HG02938 (cell line): ENCODE results near the gene IVD.
"Not testable (repeated sequence)": the region's sequence is repeated elsewhere in the genome, so short reads cannot be mapped to it uniquely, and the experiment has no call there.

ENCODE experiments used
- ATAC-seq: cut with Tn5 transposase; IDR thresholded peaks from one replicate; pipeline ENCODE4 v1.9.1; 2021; ENCODE audit warnings: mild to moderate bottlenecking, moderate library complexity; ENCODE audit not compliant: unreplicated experiment

Gene IVD

DNA sequence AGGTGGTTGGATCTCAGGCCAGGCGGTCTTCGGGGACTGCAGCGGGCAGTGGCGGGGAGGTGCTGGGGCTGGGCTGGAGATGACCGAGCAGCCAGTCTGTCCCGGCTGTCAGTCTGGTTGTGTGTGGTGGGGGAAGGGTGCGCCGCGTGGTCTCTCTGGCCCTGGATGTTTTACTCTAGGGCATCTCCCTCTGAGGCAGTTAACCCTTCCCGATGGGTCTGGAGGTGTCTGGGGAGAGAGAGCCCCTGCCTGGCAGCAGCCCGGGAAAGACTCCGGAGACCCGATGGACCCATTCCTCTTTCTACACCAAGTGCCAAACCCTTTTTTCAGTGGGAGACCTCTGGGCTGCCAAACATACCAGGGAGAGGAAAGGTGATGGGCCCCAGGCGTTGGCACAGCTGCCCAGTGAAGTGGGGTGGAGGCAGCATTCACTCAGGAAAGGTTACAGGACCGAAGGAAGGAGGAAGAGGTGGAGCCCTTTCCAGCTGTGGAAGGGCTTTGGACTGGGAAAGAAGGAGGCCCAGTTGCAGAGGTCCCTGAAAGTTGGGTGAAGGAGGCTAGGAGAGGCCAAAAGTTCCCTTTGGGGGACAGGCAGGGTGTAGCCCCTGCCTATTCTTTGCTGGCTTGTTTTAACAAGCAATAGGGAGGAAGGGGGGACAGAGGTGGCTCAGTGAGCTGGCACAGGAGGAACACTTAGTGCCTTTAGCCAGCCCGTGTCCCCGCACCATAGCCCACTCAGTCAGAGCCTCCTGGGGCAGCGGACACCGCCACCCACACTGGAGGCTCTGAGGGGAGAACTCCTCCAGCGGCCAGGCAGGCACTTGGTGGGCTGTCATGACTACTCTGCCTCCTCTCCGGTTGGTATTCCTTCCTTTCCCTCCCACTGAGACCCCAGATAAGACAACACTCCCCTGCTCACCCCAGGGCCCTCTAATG is 32.4 kb downstream of the IVD start:
- no peak for ATAC-seq

- ATAC-seq = no peak
These were observed 33.1 kb downstream of the IVD start for GRCh38 chr15:40438712-40439111.

DNA sequence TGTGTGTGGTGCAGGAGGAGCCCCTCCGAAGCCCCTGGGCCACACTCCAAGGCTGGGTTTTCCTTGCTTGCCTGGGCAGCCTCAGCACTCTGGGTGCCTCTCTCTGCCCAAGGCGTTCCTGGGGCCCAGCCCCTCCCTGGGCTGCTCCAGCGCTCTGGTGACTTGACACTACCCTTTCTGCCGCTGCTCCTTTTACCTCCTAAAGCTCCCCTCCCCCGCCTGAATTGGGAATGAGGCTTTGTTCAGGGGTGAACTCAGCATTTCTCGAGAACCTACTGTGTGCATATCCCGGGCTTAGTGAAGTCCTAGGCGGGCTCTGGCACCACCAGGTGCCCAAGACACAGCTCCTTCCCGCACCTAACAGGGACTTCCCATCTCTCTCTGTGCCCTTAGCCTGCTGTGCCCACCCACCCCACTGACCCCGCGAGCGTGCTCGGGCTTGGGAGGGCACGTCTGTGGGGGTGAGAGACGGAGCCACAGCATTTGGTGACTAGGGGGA is 33.9 kb downstream of the IVD start:
- no peak for ATAC-seq

GRCh38 chr15:40439960-40440742 is 34.6 kb downstream of the IVD start:
- ATAC-seq = no peak

GRCh38 chr15:40440743-40441564 is 35.4 kb downstream of the IVD start, which contains the start of gene BAHD1:
Gene BAHD1, plus strand, starts transcription at chr15:40440953. Its CDS starts 17,512 bp downstream, at chr15:40458465.
- ATAC-seq = peak; percentile 83

- ATAC-seq = no peak
These were observed 36.3 kb downstream of the IVD start for GRCh38 chr15:40441565-40442531.

- ATAC-seq = no peak
These were observed 37.7 kb downstream of the IVD start for GRCh38 chr15:40443255-40443654.

GRCh38 chr15:40443846-40444245 is 38.3 kb downstream of the IVD start:
- ATAC-seq = no peak

DNA sequence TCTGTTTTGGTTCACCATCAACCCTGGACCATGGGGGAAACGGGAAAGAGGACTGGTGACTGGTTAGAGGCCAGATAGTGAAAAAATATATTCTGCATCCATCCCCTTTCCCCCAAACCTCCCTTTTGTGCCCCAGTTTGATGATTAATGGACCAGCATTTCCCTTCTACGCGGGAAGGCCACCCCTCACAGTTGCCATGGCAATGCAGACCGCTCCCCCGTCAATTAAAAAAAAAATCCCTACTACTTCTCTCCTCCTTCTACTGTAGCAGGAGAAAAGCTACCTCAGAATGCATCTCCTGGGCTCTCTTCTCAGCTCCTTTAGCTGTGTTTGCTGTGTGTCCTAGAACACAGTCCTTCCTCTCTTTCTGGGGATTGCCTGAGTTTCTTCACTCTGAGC is 39.1 kb downstream of the IVD start:
- ATAC-seq = no peak

DNA sequence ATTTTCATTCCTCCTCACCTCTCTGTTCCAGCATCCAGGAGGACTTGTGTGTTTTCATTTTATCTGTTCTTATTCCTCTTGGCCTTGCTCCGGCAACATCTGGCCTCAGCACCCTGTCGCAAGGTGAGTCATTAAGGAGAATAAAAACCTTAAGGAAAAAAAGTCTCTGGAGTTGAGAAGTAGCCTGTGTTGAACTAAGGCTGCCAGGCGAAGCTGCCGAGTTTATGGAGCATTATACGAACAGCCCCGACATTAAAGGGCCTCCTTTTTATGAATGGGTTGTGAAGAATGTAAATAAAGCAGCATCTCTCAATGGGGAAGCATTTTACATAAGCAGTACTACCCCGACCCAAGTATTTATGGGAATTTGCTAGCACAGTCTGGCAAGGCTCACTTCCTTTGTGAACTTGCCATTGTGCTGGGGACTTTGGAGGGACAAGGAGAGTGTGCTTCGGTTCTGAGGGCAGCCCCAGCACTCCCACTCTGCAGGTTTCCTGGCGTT is 39.9 kb downstream of the IVD start:
- ATAC-seq = no peak

DNA sequence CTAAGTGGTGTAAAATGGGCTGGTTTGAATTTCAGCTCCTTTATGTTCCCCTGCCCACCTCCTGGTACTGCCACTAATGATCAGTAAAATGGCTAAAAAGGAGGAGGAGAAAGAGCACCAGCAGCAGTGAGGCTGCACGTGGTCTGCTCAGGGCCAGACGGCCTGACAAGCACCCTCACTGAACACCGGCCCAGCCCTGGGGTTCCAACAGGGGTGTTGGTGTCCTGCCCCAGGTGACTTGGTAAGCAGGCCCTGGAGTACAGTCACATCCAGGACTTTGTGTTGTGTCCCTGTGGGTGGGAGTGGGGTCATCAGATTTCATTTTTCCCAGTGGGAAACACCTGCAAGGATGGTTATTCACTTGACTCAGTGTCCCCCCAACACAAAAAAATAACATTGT is 40.5 kb downstream of the IVD start:
- ATAC-seq = no peak

- no peak for ATAC-seq
These were observed 42.8 kb downstream of the IVD start for GRCh38 chr15:40448354-40448753.

GRCh38 chr15:40449275-40449674 is 43.7 kb downstream of the IVD start:
- ATAC-seq = no peak

GRCh38 chr15:40450047-40450446 is 44.5 kb downstream of the IVD start:
- ATAC-seq = no peak

DNA sequence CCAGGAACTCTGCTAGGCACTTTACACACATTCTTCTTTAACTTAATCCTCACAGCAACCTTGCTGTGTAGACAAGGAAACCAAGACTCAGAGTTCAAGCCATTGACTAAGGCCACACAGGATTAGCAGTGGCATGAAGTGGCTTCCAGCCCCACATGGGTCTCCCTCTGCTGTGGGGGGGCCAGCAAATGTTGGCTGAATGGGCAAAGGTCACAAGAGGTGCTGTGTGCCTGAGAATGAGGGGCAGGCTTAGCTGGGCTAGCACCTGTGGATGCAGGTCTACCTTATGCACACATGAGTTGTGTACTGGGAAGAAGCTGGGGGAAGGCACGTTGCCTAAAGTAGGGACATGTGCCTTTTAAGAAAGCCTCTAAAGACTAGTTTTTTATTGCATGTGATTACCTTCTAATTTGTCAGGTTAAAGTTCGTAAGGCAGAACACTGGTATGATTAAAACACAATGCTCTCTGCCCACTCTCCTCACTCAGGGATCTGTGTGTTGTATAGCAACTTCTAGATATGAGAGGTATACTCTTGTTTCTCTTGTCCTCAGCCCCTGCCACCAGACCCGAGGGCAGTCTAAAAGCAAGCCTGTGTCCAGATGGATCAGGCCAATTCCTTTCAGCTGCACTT is 46.0 kb downstream of the IVD start:
- no peak for ATAC-seq

DNA sequence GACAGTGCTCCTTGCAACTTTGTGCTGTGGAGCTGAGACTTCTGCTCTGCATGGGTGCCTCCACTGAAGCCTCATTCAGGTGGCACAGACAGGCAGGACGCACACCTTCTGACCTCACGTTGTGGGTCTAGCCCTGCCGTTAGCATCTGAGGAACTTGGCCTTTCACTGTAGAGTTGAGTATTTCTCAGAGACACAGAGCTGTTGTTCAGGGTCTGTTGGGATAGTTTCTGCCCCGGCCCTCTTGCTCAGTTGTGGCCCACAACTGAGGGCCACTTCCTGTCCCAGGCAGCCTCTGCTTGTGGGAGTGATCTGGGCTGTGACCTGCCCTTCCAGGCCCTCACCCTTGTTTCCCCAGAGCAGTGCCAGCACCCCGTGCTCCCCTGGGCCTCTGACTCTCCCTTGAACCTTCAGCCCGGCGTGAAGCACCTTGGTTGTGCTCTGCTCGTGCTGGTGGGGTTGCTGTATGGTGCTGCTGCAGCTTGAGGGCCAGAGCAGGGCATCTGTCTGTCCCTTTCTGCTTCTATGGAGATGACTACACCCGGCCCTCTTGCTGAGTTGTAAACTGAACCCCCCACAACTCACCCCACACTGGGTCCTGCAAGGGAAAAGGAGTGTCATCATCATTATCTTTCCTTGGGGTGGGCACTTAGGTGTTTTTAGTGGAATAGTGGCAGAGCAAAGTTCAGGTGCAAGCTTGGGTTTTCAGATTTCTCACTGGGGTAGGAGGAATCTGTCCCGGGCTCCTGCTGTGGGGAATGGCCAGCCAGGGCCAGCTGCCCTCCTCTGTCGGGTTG is 46.9 kb downstream of the IVD start:
- no peak for ATAC-seq

GRCh38 chr15:40453941-40454340 is 48.3 kb downstream of the IVD start:
- ATAC-seq = not testable (repeated sequence)

DNA sequence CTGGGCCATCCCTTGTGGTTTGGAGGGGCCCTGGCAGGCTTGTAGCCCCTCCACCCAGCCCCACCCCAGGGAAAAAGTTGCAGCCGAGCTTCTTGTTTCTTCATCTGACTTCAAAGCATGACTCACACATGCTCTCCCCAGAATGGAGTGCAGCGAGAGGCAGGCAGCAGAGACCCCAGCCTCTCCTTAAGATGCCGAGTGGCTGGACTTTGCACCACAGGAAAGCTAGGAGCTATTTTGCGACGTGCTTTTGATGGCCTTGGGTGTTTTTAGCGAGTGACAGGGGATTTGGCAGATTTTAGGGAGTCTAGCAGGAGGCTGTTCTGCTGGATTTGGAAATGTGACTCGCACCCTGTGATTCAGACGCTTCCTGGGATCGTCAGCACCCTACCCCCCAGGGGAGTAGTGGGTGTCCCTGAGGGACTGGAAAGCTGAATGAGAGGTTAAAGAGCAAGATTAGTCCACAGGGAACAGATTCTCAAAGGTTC is 49.4 kb downstream of the IVD start:
- ATAC-seq = no peak
